ENCODE measurements around the gene CNTN1. TPM values are rescaled to one million over a fixed set of nuclear protein-coding genes. Genes with fewer than 3 reads are reported as not detected.

Gene CNTN1
- total RNA-seq, 2 experiments from 2014 or later, result not detected

DNA sequence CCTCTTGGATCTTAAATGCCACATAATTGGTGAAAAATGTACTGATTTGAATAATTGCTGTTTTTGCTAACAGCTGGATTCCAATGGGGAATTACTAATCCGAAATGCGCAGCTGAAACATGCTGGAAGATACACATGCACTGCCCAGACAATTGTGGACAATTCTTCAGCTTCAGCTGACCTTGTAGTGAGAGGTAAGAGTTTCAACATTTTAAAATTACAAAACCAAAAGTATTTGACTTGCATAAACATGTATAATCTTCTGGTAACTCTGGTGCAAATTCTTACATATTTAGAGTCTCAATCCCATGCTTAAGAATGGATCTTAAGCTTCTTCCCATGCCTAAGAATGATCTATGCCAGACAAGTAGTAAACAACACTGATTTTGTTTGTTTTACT lies 266.8 kb downstream of the CNTN1 start:
- ATAC-seq (ENCODE audit: poor library complexity), result no peak
- no peaks in the 10 kb centered on the region for H3K9me3 Mint-ChIP-seq
- Histone ChIP-seq H3K9me3 (ENCODE audit: control insufficient read depth in 1 of 2, insufficient read depth in 1 of 2, low read length in 2 of 2) (no peaks in the 10 kb centered on the region), H3K27ac (ENCODE audit: low read depth in 1 of 2, low read length in 2 of 2) (no peak overlapping the region), H3K36me3 (ENCODE audit: insufficient read depth, low read length) (no peaks in the 10 kb centered on the region), H3K4me1 (ENCODE audit: insufficient read depth, low read length) (no peaks in the 10 kb centered on the region), H3K4me3 (ENCODE audit: low read length) (no peak overlapping the region), H3K27me3 (ENCODE audit: control insufficient read depth in 1 of 2, insufficient read depth in 2 of 2, low read length in 2 of 2) (no peaks in the 10 kb centered on the region)
- ChIA-PET CTCF (no interaction called here), POLR2A (no interaction called here)
- no peak for DNase-seq
- intact Hi-C loops (cut with DNase I, micrococcal nuclease), result no loop called here
- no peaks in the 10 kb centered on the region for H3K27me3 Mint-ChIP-seq
- H3K4me1 Mint-ChIP-seq (ENCODE audit: low read depth), result no peaks in the 10 kb centered on the region
- TF ChIP-seq, protein P1, sequence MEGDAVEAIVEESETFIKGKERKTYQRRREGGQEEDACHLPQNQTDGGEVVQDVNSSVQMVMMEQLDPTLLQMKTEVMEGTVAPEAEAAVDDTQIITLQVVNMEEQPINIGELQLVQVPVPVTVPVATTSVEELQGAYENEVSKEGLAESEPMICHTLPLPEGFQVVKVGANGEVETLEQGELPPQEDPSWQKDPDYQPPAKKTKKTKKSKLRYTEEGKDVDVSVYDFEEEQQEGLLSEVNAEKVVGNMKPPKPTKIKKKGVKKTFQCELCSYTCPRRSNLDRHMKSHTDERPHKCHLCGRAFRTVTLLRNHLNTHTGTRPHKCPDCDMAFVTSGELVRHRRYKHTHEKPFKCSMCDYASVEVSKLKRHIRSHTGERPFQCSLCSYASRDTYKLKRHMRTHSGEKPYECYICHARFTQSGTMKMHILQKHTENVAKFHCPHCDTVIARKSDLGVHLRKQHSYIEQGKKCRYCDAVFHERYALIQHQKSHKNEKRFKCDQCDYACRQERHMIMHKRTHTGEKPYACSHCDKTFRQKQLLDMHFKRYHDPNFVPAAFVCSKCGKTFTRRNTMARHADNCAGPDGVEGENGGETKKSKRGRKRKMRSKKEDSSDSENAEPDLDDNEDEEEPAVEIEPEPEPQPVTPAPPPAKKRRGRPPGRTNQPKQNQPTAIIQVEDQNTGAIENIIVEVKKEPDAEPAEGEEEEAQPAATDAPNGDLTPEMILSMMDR (IDR thresholded peaks at IDR 0.05), result no peak
- no peaks in the 10 kb centered on the region for H3K36me3 Mint-ChIP-seq (ENCODE audit: low read depth)
- H3K27ac Mint-ChIP-seq, result no peak overlapping the region
- H3K4me3 Mint-ChIP-seq, result no peak overlapping the region

DNA sequence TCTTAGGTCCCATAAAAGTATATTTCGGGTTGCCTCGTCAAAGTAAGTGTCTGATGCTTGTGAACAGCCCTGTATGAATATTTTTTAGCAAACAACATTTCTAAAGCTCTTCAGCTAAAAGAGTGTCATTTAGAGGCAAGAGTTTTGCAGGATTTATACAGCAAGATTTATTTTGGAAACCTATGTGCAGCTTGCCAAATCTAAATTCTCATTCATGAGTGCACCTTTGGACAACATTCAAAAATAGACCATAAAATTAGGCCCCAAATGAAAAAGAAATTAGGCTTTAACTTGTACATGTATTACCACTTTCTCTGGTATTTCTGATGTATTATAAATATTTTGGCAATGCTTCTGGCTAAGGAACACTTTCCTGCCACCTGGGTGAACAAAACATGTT lies 271.5 kb downstream of the CNTN1 start:
- Histone ChIP-seq H3K36me3 (ENCODE audit: insufficient read depth, low read length) (no peaks in the 10 kb centered on the region), H3K4me3 (ENCODE audit: low read length) (no peak overlapping the region), H3K27me3 (ENCODE audit: control insufficient read depth in 1 of 2, insufficient read depth in 2 of 2, low read length in 2 of 2) (no peaks in the 10 kb centered on the region), H3K9me3 (ENCODE audit: control insufficient read depth in 1 of 2, insufficient read depth in 1 of 2, low read length in 2 of 2) (no peaks in the 10 kb centered on the region), H3K4me1 (ENCODE audit: insufficient read depth, low read length) (no peaks in the 10 kb centered on the region), H3K27ac (ENCODE audit: low read depth in 1 of 2, low read length in 2 of 2) (no peak overlapping the region)
- TF ChIP-seq, protein P1 (IDR thresholded peaks at IDR 0.05), result no peak
- H3K4me1 Mint-ChIP-seq (ENCODE audit: low read depth), result no peaks in the 10 kb centered on the region
- CTCF ChIA-PET, result no interaction called here
- H3K9me3 Mint-ChIP-seq, result no peaks in the 10 kb centered on the region
- intact Hi-C loops (cut with DNase I, micrococcal nuclease), result no loop called here
- POLR2A ChIA-PET, result no interaction called here
- ATAC-seq (ENCODE audit: poor library complexity) (no peak), DNase-seq (no peak)
- no peak overlapping the region for H3K4me3 Mint-ChIP-seq
- no peak overlapping the region for H3K27ac Mint-ChIP-seq
- no peaks in the 10 kb centered on the region for H3K27me3 Mint-ChIP-seq
- H3K36me3 Mint-ChIP-seq (ENCODE audit: low read depth), result no peaks in the 10 kb centered on the region

DNA sequence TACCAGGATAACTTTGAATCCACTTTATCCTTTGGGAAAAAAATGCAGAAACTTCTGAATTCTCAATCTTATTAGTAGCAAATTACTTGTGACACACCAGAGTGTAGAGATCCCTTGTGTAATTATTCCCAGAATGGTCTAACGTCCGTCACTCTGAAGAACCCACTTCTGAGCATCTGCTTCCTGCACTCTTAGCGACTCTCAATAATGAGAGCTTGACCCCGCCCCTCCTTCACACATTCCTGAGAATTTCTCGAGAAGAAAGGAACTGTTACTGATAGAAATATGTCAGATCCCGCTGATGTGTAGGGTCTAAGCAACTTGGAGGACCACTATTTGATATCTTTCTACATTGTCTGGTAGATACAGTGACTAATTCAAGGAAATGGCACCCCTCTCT lies 277.6 kb downstream of the CNTN1 start:
- no peaks in the 10 kb centered on the region for H3K9me3 ChIP-seq (ENCODE audit: control insufficient read depth in 1 of 2, insufficient read depth in 1 of 2, low read length in 2 of 2)
- no peaks in the 10 kb centered on the region for H3K27me3 ChIP-seq (ENCODE audit: control insufficient read depth in 1 of 2, insufficient read depth in 2 of 2, low read length in 2 of 2)
- Mint-ChIP-seq H3K9me3 (no peaks in the 10 kb centered on the region), H3K4me1 (ENCODE audit: low read depth) (no peaks in the 10 kb centered on the region), H3K27me3 (peaks cover 4% of the 10 kb centered on the region), H3K27ac (no peak overlapping the region), H3K4me3 (no peak overlapping the region), H3K36me3 (ENCODE audit: low read depth) (no peaks in the 10 kb centered on the region)
- TF ChIP-seq, protein P1 (IDR thresholded peaks at IDR 0.05), result no peak
- no peak for DNase-seq
- ChIA-PET CTCF (no interaction called here), POLR2A (no interaction called here)
- no peaks in the 10 kb centered on the region for H3K36me3 ChIP-seq (ENCODE audit: insufficient read depth, low read length)
- intact Hi-C loops (cut with DNase I, micrococcal nuclease), result no loop called here
- ATAC-seq (ENCODE audit: poor library complexity), result no peak
- no peak overlapping the region for H3K27ac ChIP-seq (ENCODE audit: low read depth in 1 of 2, low read length in 2 of 2)
- no peaks in the 10 kb centered on the region for H3K4me1 ChIP-seq (ENCODE audit: insufficient read depth, low read length)
- no peak overlapping the region for H3K4me3 ChIP-seq (ENCODE audit: low read length)
